Activated CD4-positive, alpha-beta memory T cell treated with anti-CD3 and anti-CD28 coated beads, Interleukin-2, amount 10 ng/mL, durations not matched to agents 7 days and 5 days (primary cell): ENCODE data around the gene MAPKAPK3. TPM values are rescaled to one million over a fixed set of nuclear protein-coding genes. Genes with fewer than 3 reads are reported as not detected.
"Not testable (repeated sequence)": the region's sequence is repeated elsewhere in the genome, so short reads cannot be mapped to it uniquely, and the experiment has no call there.

Experiments used
- CTCF ChIA-PET: fragments of 350-600 bp; sonication (Branson Sonifier 250); formaldehyde crosslinking; loops from one replicate; lab custom pipeline; 2021; ENCODE audit warnings: antibody characterized with exemption, inconsistent platforms; lab: Charles Lee
- POLR2A ChIA-PET: fragments of 350-600 bp; sonication (Branson Sonifier 250); formaldehyde crosslinking; loops from one replicate; lab custom pipeline; 2021; ENCODE audit warnings: antibody characterized with exemption; lab: Charles Lee
- DNase-seq: peaks from one replicate; pipeline ENCODE4 v3.0.0-alpha.2; 2020
- H3K27ac Mint-ChIP-seq: one replicate; pipeline ENCODE4 v1.8.0; 2021; ENCODE audit warnings: mild to moderate bottlenecking, mixed read lengths
- H3K27me3 Mint-ChIP-seq: one replicate; pipeline ENCODE4 v1.8.0; 2021; ENCODE audit warnings: mixed read lengths
- H3K36me3 Mint-ChIP-seq: one replicate; pipeline ENCODE4 v1.8.0; 2021; ENCODE audit warnings: low read depth, mixed read lengths
- H3K4me1 Mint-ChIP-seq: one replicate; pipeline ENCODE4 v1.8.0; 2021; ENCODE audit warnings: mixed read lengths
- H3K4me3 Mint-ChIP-seq: one replicate; pipeline ENCODE4 v1.8.0; 2021; ENCODE audit warnings: mild to moderate bottlenecking, mixed read lengths
- H3K9me3 Mint-ChIP-seq: one replicate; pipeline ENCODE4 v1.8.0; 2021; ENCODE audit warnings: mixed read lengths
- total RNA-seq, 2 experiments: library from RNA; stranded (reverse); gene quantifications; one replicate each; pipeline ENCODE4 v1.2.3, GENCODE V29; 2021

MAPKAPK3 gene
- total RNA-seq, 2 experiments from 2014 or later = 146 to 157 TPM

DNA sequence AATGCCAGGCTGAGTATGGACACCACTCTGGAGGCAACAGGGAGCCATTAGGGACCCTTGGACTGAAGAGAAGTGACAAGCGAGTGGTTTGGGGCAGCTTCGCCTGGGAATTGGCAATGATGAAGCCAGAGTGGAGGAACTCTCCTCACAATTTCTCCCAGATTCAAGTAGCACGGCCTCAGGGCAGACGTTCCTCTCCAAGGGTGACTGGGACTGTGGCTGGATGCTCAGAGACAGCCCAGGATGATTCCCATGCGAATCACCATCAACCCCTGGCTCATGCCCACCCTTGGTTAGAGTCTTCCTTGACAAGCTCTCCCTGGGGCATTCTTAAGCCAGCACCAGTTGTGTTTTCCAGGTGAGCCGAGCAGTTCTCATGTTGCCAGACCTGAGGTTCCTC, 41.5 kb downstream of the MAPKAPK3 start:
- no peak overlapping the region for H3K27ac Mint-ChIP-seq
- peaks cover 18% of the 10 kb centered on the region for H3K4me1 Mint-ChIP-seq
- no peaks in the 10 kb centered on the region for H3K36me3 Mint-ChIP-seq
- ChIA-PET CTCF (interaction anchor here (0.9 kb wide), 1 partner anchor 45 kb away, joined by 3 read pairs; no protein-coding TSS in a partner anchor), POLR2A (interaction anchor here (0.9 to 2.2 kb wide), 4 partner anchors 9 to 45 kb away, joined by 3 to 11 read pairs (median 4); partner anchors contain the start of gene MAPKAPK3)
- DNase-seq = no peak
- H3K27me3 Mint-ChIP-seq = no peaks in the 10 kb centered on the region
- H3K4me3 Mint-ChIP-seq = no peak overlapping the region
- no peaks in the 10 kb centered on the region for H3K9me3 Mint-ChIP-seq

DNA sequence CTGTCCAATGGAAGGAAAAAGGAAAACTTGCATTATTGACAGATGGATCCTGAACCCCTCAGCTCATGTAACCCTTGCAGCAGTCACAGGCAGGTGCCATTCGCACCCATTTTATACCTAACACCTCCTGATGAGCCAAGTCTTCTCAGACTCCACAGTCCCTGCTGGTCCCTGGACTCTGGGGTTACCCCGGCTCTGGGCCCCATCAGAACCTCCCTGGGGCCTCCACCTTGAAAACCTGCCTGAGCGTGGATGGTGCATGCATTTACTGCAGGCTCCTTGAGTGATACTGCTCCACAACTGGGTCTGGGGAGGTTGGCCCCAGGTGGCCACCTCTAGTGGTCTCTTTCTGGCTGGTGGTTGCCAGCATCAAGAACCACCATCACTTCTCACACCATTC, 41.9 kb downstream of the MAPKAPK3 start:
- Mint-ChIP-seq H3K36me3 (no peaks in the 10 kb centered on the region), H3K4me1 (peaks cover 14% of the 10 kb centered on the region), H3K4me3 (no peak overlapping the region), H3K9me3 (no peaks in the 10 kb centered on the region), H3K27ac (no peak overlapping the region), H3K27me3 (no peaks in the 10 kb centered on the region)
- CTCF ChIA-PET = interaction anchor here (0.7 to 0.9 kb wide), 2 partner anchors 45 to 1393 kb away, joined by 3 to 5 read pairs; no protein-coding TSS in a partner anchor
- DNase-seq = no peak
- POLR2A ChIA-PET = interaction anchor here (0.9 kb wide), 1 partner anchor 46 kb away, joined by 3 read pairs; no protein-coding TSS in a partner anchor

DNA sequence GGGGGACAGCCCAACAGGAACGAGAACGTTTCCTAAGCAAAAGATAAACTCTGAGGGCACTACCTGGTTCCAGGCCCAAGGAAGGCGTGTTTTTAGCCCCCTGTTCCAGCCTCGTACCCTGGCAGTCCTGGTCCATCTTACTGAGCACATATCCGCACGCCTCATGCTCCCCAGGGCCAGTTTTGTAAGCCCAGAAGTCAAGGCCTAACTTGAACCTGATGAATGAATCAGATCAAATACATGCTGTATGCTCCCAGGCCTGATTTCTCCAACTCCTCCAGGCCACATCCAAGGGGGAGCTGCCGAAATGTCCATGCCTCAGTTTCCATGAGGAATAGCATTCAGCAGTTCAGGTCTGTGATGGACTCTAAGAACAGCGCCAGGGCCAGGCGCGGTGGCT, 43.4 kb downstream of the MAPKAPK3 start:
- ChIA-PET POLR2A (interaction anchor here (0.9 kb wide), 1 partner anchor 9 kb away, joined by 3 read pairs; no protein-coding TSS in a partner anchor), CTCF (interaction anchor here (2.0 kb wide), 1 partner anchor 45 kb away, joined by 6 read pairs; no protein-coding TSS in a partner anchor)
- H3K4me1 Mint-ChIP-seq = peaks cover 7% of the 10 kb centered on the region
- no peak for DNase-seq
- H3K4me3 Mint-ChIP-seq = no peak overlapping the region
- no peaks in the 10 kb centered on the region for H3K36me3 Mint-ChIP-seq
- no peaks in the 10 kb centered on the region for H3K9me3 Mint-ChIP-seq
- H3K27ac Mint-ChIP-seq = no peak overlapping the region
- H3K27me3 Mint-ChIP-seq = no peaks in the 10 kb centered on the region

DNA sequence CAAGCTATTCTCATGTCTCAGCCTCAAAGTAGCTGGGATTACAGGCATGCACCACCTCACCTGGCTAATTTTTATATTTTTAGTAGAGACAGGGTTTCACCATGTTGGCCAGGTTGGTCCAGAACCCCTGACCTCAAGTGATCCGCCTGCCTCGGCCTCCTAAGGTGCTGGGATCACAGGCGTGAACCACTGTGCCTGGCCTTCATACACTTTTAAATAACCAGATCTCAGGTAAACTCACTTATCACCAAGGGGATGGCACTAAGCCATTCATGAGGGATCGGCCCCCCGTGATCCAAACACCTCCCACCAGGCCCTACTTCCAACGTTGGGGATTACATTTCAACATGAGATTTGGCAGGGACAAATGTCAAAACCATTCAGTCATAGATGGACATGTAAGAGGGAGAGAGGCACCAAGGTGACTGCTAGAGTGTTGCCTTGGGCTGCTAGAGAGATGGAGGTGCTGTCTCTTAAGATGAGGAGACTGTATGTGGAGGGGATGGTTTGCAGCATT, 44.4 kb downstream of the MAPKAPK3 start:
- H3K9me3 Mint-ChIP-seq = no peaks in the 10 kb centered on the region
- H3K27me3 Mint-ChIP-seq = no peaks in the 10 kb centered on the region
- CTCF ChIA-PET = interaction anchor here (2.0 kb wide), 1 partner anchor 46 kb away, joined by 6 read pairs; no protein-coding TSS in a partner anchor
- no peak overlapping the region for H3K27ac Mint-ChIP-seq
- no peak overlapping the region for H3K4me3 Mint-ChIP-seq
- DNase-seq = peak; percentile 12
- POLR2A ChIA-PET = interaction anchor here (0.7 to 2.2 kb wide), 3 partner anchors 10 to 89 kb away, joined by 3 to 4 read pairs (median 3); no protein-coding TSS in a partner anchor
- no peaks in the 10 kb centered on the region for H3K36me3 Mint-ChIP-seq
- peaks cover 9% of the 10 kb centered on the region for H3K4me1 Mint-ChIP-seq

DNA sequence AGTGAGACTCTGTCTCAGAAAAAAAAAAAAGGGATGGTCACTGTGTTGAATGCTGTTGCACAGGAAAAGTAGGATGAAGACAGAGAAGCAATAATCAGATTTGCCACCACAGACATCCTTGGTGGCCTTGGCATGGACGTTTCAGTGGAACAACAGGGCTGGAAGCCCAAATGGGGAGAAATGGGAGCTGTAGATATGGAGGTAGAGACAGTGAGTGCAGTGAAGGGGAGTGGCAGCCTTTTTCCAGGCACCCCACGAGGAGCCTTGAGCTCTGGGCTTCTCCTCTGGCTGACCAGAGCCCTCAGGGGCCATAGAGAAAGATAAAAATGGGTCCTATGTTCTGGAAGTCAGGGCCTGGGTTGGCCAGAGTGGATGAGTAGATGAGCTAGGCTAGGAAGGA, 45.5 kb downstream of the MAPKAPK3 start:
- ChIA-PET POLR2A (interaction anchor here (0.8 to 2.2 kb wide), 3 partner anchors 11 to 89 kb away, joined by 3 to 4 read pairs (median 3); partner anchors contain the start of gene DOCK3), CTCF (interaction anchor here (0.7 kb wide), 1 partner anchor 11 kb away, joined by 3 read pairs; no protein-coding TSS in a partner anchor)
- no peak overlapping the region for H3K27ac Mint-ChIP-seq
- H3K4me1 Mint-ChIP-seq = peaks cover 9% of the 10 kb centered on the region
- H3K36me3 Mint-ChIP-seq = no peaks in the 10 kb centered on the region
- no peak overlapping the region for H3K4me3 Mint-ChIP-seq
- H3K9me3 Mint-ChIP-seq = no peaks in the 10 kb centered on the region
- no peak for DNase-seq
- H3K27me3 Mint-ChIP-seq = no peaks in the 10 kb centered on the region

DNA sequence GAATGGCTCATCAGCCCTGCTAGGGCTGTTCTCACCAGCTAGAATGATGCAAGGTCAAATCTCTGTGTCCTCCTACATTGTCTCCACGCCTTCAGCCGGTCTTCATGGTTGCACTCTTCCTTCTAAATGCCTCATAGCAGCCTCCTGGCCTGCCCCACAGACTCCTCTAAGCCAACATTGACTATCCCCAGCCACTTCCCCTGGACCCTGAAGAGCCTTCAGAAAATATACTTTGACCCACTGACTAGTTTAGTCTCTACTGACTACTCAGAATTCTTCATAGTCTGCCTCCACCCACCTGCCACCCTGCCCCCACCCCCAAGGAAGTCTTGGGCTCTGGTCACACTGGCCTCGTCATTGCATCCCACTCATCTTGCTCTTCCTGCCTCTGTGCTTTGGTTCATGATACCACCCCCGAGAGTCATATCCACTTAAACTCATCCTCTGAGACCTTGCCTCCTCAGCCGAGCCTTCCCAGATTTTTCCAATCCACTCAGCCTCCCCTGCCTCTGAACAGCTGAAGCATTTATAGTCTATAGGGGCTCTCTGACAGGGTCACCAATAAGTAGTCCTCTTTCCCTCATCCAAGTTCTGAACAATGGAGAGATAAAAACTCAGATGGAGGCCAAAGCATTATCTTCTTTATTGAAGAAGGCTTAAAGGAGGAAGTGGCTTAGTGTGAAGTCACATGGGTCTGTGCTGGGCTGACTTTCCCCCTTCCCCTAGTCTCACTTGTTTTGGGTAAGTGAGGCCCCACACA, 48.3 kb downstream of the MAPKAPK3 start:
- Mint-ChIP-seq H3K9me3 (no peaks in the 10 kb centered on the region), H3K4me1 (peaks cover 9% of the 10 kb centered on the region), H3K27me3 (peaks cover 8% of the 10 kb centered on the region), H3K27ac (no peak overlapping the region), H3K36me3 (no peaks in the 10 kb centered on the region), H3K4me3 (no peak overlapping the region)
- no peak for DNase-seq
- CTCF ChIA-PET = interaction anchor here (0.6 kb wide), 2 partner anchors 12 to 50 kb away, joined by 3 read pairs; no protein-coding TSS in a partner anchor
- POLR2A ChIA-PET = no interaction called here

DNA sequence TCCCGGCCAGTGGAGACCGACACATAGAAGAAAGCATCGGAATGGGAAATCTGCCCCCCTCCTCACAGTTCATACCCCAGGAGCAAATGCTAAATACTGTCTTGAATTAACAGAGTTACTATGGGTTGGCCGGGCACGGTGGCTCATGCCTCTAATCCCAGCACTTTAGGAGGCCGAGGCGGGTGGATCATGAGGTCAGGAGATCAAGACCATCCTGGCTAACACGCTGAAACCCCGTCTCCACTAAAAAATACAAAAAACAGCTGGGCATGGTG, 48.8 kb downstream of the MAPKAPK3 start:
- not testable (repeated sequence) for H3K27ac Mint-ChIP-seq

DNA sequence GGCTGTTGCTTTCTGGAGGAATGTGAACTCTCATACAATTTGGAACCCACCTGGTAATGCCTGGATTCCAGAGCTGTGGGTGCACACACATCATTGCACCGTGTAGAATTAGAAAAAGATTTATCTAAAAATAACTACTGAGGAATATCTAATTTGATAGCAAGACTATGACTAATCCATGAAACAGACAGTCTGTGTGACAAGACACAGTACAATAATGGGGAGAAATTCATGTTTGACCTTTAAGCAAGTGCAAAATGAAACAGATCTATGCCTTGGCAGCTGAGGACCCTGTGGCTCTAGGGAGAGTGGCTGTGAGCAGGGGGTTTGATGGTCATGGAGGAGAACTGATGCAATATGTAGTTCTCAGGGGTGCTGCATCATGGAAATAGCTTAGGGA, 49.9 kb downstream of the MAPKAPK3 start:
- POLR2A ChIA-PET = interaction anchor here (1.2 to 1.3 kb wide), 2 partner anchors 12 to 98 kb away, joined by 3 read pairs; partner anchors contain the start of gene HEMK1
- H3K27ac Mint-ChIP-seq = no peak overlapping the region

More for the DNA sequence above, 48.8 kb downstream of the MAPKAPK3 start:
- DNase-seq = peak; percentile 14
- POLR2A ChIA-PET, H3K4me3 Mint-ChIP-seq, H3K36me3 Mint-ChIP-seq, H3K4me1 Mint-ChIP-seq, H3K9me3 Mint-ChIP-seq: not testable (repeated sequence)
- H3K27me3 Mint-ChIP-seq = peaks cover 12% of the 10 kb centered on the region
- CTCF ChIA-PET = interaction anchor here (0.6 to 0.9 kb wide), 3 partner anchors 10 to 50 kb away, joined by 3 read pairs; no protein-coding TSS in a partner anchor

DNA sequence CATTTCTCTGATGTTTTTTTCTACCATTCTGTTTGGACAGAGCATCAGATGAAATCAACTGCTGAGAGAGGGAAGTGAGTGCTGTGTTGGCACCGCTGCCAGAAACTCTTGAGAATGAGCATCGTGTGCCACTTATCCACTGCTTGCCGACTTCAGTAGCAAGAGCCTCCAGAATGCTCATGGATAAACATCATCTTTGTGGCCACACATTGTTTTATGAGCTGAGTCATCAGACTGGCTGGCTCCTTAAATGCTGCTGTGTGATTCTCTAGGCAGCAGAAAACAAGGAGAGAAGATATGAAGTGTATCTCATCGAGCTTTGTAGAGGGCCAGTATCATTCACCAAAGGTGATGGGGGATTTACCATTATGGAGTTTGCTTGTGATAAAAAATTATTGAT, 54.4 kb downstream of the MAPKAPK3 start:
- H3K36me3 Mint-ChIP-seq = no peaks in the 10 kb centered on the region
- CTCF ChIA-PET = interaction anchor here (1.0 kb wide), 1 partner anchor 55 kb away, joined by 3 read pairs; no protein-coding TSS in a partner anchor

More for the DNA sequence above, 49.9 kb downstream of the MAPKAPK3 start:
- H3K27me3 Mint-ChIP-seq = peaks cover 18% of the 10 kb centered on the region
- H3K36me3 Mint-ChIP-seq = no peaks in the 10 kb centered on the region
- no peaks in the 10 kb centered on the region for H3K9me3 Mint-ChIP-seq
- peaks cover 9% of the 10 kb centered on the region for H3K4me1 Mint-ChIP-seq
- DNase-seq = no peak
- CTCF ChIA-PET = interaction anchor here (0.9 to 1.7 kb wide), 3 partner anchors 9 to 94 kb away, joined by 3 to 6 read pairs (median 3); no protein-coding TSS in a partner anchor
- H3K4me3 Mint-ChIP-seq = no peak overlapping the region

DNA sequence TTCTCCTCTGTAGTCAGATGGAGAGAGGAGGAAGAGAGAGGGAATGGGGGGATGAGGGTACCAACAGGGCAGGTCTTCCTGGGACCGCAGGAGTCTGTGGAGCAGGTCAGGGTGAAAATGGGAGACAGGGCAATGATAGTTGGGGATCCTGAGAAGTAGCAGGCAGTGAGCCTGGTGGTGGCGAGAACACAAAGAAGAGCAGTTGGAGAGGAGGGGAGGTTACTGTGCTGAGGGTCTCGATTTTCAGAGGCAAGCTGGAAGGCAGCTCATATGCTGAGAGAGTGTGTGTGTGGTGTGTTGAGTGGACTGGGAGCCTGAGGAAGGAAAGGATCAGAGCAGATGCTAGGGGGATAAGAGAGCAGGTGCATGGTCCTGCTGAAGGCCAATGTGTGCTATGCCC, 55.7 kb downstream of the MAPKAPK3 start:
- peaks cover 50% of the 10 kb centered on the region for H3K27me3 Mint-ChIP-seq

More for the DNA sequence above, 54.4 kb downstream of the MAPKAPK3 start:
- no peak for DNase-seq
- H3K9me3 Mint-ChIP-seq = no peaks in the 10 kb centered on the region
- H3K27me3 Mint-ChIP-seq = peaks cover 46% of the 10 kb centered on the region
- POLR2A ChIA-PET = interaction anchor here (1.0 to 1.1 kb wide), 3 partner anchors 12 to 55 kb away, joined by 3 read pairs; no protein-coding TSS in a partner anchor
- H3K4me3 Mint-ChIP-seq = no peak overlapping the region
- no peak overlapping the region for H3K27ac Mint-ChIP-seq
- H3K4me1 Mint-ChIP-seq = peaks cover 12% of the 10 kb centered on the region

DNA sequence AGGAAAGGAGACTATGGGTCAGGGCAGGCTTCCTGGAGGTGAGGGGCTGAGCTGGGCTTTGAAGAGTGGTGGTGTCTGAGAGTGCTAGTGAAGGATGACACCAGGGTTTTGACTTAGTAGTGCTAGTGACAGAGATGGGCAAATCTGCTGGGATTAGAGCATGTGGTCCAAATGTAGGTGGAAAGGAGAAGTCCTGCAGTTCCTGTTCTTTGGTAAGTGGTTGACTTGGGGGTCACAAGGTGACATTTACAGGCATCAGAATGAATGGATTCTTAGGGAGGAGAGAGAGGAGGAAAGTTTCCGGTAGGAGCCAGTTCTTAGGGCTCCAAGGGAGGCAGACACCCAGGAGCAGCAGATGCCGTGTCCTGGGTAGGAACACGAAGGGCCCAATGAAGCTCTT, 57.0 kb downstream of the MAPKAPK3 start:
- POLR2A ChIA-PET = interaction anchor here (0.7 to 1.2 kb wide), 3 partner anchors 12 to 61 kb away, joined by 3 to 5 read pairs (median 3); no protein-coding TSS in a partner anchor
- Mint-ChIP-seq H3K4me1 (peaks cover 13% of the 10 kb centered on the region), H3K27me3 (peaks cover 47% of the 10 kb centered on the region)

More for the DNA sequence above, 55.7 kb downstream of the MAPKAPK3 start:
- ChIA-PET CTCF (no interaction called here), POLR2A (interaction anchor here (0.8 to 1.0 kb wide), 2 partner anchors 11 to 15 kb away, joined by 4 read pairs; no protein-coding TSS in a partner anchor)
- Mint-ChIP-seq H3K9me3 (no peaks in the 10 kb centered on the region), H3K36me3 (no peaks in the 10 kb centered on the region), H3K4me1 (peaks cover 13% of the 10 kb centered on the region), H3K27ac (no peak overlapping the region), H3K4me3 (no peak overlapping the region)
- DNase-seq = no peak

DNA sequence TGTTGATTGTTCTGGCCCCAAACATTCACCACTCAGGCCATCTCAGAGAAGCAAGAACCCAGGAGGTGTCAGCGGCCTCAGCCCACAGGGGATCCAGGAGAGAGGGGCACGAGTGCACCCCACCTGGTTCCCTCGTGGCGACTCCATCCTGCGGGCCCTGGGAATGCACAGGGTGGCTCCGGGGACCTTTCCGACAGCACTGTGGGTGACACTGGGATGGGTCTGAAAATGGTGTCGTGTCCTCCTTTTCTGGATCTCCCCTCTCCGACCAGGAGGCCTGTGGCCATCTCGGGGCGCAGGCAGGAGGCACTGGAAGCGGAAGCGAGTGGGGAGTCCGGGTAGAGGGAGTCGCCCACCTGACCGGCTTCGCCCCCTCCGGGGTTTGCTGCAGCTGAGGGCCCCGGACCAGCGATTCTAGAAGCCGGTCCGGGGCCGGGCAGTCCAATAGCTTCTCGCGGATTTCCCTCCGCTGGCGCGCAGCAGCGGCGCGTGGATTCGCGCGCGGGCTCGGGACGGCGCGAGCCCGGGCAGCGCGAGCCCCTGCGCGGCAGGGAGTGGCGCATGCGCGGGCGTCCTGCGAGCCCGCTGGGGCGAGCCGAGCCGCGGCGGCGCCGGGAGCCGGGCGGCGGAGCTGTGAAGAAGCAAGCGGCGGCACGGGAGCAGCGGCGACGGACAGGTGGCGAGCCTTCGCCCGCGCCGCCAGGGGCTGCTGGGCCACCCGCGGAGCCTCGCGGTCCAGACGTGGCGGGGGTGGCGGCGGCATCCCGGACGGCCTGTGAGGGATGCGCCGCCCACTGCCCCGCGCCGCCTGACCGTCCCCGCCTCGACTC, 57.6 kb downstream of the MAPKAPK3 start, which contains the start of gene DOCK3:
DOCK3 (plus strand) TSS at position 579 of the 830 bp plus-strand sequence. CDS start 337 bp downstream, outside the sequence.
- ChIA-PET POLR2A (interaction anchor here (0.7 to 1.7 kb wide), 4 partner anchors 12 to 61 kb away, joined by 3 to 5 read pairs (median 4); no protein-coding TSS in a partner anchor), CTCF (interaction anchor here (0.5 to 1.7 kb wide), 4 partner anchors 8 to 363 kb away, joined by 3 to 6 read pairs (median 3); no protein-coding TSS in a partner anchor)
- Mint-ChIP-seq H3K9me3 (no peaks in the 10 kb centered on the region), H3K36me3 (no peaks in the 10 kb centered on the region), H3K27me3 (peaks cover 49% of the 10 kb centered on the region), H3K4me3 (peak within 1 kb of the TSS; percentile 66), H3K27ac (no peak within 1 kb of the TSS), H3K4me1 (peaks cover 13% of the 10 kb centered on the region)
- DNase-seq = peak; percentile 66

More for the DNA sequence above, 57.0 kb downstream of the MAPKAPK3 start:
- no peak overlapping the region for H3K27ac Mint-ChIP-seq
- H3K4me3 Mint-ChIP-seq = peak overlapping the region; percentile 64
- CTCF ChIA-PET = interaction anchor here (0.6 to 1.2 kb wide), 3 partner anchors 11 to 351 kb away, joined by 3 to 4 read pairs (median 3); no protein-coding TSS in a partner anchor
- DNase-seq = no peak
- no peaks in the 10 kb centered on the region for H3K9me3 Mint-ChIP-seq
- no peaks in the 10 kb centered on the region for H3K36me3 Mint-ChIP-seq
